Chondrocyte (in vitro differentiated cells): ENCODE measurements around the gene TMX1. TPM values are rescaled to one million over a fixed set of nuclear protein-coding genes. Genes with fewer than 3 reads are reported as not detected.

Experiments
- DNase-seq: peaks from one replicate; pipeline ENCODE4 v3.0.0; 2021; ENCODE audit warnings: mixed read lengths, low spot score
- H3K27ac Mint-ChIP-seq: one replicate; pipeline ENCODE4 v1.8.0; 2021; ENCODE audit warnings: mild to moderate bottlenecking, moderate library complexity, mixed read lengths; ENCODE audit not compliant: unreplicated experiment
- H3K27me3 Mint-ChIP-seq: 2 replicates; pipeline ENCODE4 v1.8.0; 2021; ENCODE audit warnings: low read depth, mixed read lengths
- H3K36me3 Mint-ChIP-seq: 2 replicates; pipeline ENCODE4 v1.8.0; 2021; ENCODE audit warnings: low read depth, mixed read lengths
- H3K4me1 Mint-ChIP-seq: 2 replicates; pipeline ENCODE4 v1.8.0; 2021; ENCODE audit warnings: low read depth, mild to moderate bottlenecking, mixed read lengths
- H3K4me3 Mint-ChIP-seq: one replicate; pipeline ENCODE4 v1.8.0; 2021; ENCODE audit warnings: mild to moderate bottlenecking, moderate library complexity, mixed read lengths; ENCODE audit not compliant: unreplicated experiment
- H3K9me3 Mint-ChIP-seq: 2 replicates; pipeline ENCODE4 v1.8.0; 2021; ENCODE audit warnings: low read depth, mixed read lengths
- CTCF ChIP-seq: fragments of 200-600 bp; sonication (generic); IDR thresholded peaks from 2 replicates; pipeline ENCODE4 v1.5.0; 2021; ENCODE audit warnings: antibody characterized with exemption, mild to moderate bottlenecking, moderate library complexity
- total RNA-seq: library from RNA; stranded (reverse); gene quantifications from 3 replicates; pipeline ENCODE4 v1.2.1, GENCODE V29; 2021

The TMX1 gene
- total RNA-seq, 1 donor from 2014 or later, result 35.4 TPM

DNA sequence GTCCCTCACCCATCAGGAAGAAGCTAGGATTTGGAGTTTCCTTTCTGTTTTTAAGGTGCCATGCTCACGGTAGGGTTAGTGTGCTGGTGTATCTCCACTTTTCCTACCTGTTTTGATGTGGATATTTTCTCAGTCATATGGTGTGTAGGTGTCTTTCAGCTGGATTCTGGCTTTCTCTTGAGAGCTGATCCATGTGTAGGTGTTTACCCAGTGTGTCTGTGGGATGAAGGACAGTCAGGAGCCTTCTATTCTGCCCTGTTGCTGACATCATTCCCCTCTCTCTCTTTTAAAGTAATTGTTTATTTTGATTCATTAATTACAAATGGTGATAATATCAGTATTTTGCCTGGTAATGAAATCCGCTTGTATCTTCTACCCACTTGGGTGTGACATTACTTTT lies 22.8 kb downstream of the TMX1 start:
- DNase-seq, result no peak
- Mint-ChIP-seq H3K4me1 (no peaks in the 10 kb centered on the region), H3K27ac (no peak overlapping the region), H3K4me3 (no peak overlapping the region), H3K9me3 (peaks cover 11% of the 10 kb centered on the region), H3K27me3 (no peaks in the 10 kb centered on the region), H3K36me3 (peaks cover 9% of the 10 kb centered on the region)
- TF ChIP-seq CTCF, result no peak

GRCh38 chr14:51269634-51270033 lies 29.6 kb downstream of the TMX1 start:
- H3K4me3 Mint-ChIP-seq, result no peak overlapping the region
- no peaks in the 10 kb centered on the region for H3K9me3 Mint-ChIP-seq

DNA sequence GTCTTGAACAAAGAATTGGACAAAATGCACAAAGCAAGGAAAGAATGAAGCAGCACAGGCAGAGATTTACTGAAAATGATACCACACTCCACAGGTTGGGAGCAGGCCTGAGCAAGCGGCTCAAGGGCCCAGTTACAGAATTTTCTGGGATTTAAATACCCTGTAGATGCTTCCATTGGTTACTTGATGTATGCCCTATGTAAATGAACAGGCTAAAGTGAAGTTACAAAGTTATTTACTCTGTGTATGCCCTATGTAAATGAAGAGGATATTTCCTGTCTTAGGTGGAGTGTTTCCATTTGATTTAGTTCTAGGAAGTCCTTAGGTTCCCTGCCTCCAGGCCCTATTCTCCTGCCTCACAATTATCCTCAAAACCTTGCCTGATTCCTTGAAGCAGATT lies 36.6 kb downstream of the TMX1 start:
- H3K9me3 Mint-ChIP-seq, result no peaks in the 10 kb centered on the region
- H3K4me3 Mint-ChIP-seq, result no peak overlapping the region
- no peaks in the 10 kb centered on the region for H3K36me3 Mint-ChIP-seq
- H3K27me3 Mint-ChIP-seq, result no peaks in the 10 kb centered on the region
- H3K27ac Mint-ChIP-seq, result no peak overlapping the region
- no peak for TF ChIP-seq CTCF
- no peaks in the 10 kb centered on the region for H3K4me1 Mint-ChIP-seq
- no peak for DNase-seq

More at GRCh38 chr14:51269634-51270033, 29.6 kb downstream of the TMX1 start:
- peaks cover 6% of the 10 kb centered on the region for H3K4me1 Mint-ChIP-seq
- no peaks in the 10 kb centered on the region for H3K36me3 Mint-ChIP-seq
- H3K27me3 Mint-ChIP-seq, result no peaks in the 10 kb centered on the region
- H3K27ac Mint-ChIP-seq, result no peak overlapping the region
- no peak for DNase-seq
- no peak for TF ChIP-seq CTCF

- Mint-ChIP-seq H3K9me3 (no peaks in the 10 kb centered on the region), H3K36me3 (no peaks in the 10 kb centered on the region), H3K4me3 (no peak overlapping the region), H3K27ac (no peak overlapping the region), H3K27me3 (no peaks in the 10 kb centered on the region), H3K4me1 (no peaks in the 10 kb centered on the region)
- no peak for TF ChIP-seq CTCF
- no peak for DNase-seq
Measured at GRCh38 chr14:51277753-51278415, 37.8 kb downstream of the TMX1 start.

DNA sequence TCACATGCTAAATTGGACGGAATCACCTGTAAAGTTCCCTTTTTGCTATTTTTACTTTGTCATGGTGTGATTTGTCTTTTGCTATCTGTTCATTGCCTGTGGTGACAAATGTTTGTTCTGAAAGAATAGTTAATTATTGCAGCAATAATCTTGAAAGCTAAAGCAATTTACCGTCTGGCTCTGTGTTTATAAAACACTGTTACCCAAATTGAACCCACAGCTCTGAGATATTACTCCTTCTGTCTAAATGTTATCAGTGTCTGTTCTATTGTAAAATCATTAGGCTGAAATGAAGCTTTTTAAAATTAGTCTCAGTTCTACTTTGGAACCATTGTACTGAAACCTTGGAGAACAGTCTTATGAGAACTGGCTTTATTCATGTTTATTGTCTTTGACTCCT lies 42.5 kb downstream of the TMX1 start:
- Mint-ChIP-seq H3K27ac (no peak overlapping the region), H3K4me3 (no peak overlapping the region)

More for the DNA sequence above, 42.5 kb downstream of the TMX1 start:
- Mint-ChIP-seq H3K9me3 (no peaks in the 10 kb centered on the region), H3K4me1 (peaks cover 14% of the 10 kb centered on the region), H3K27me3 (no peaks in the 10 kb centered on the region), H3K36me3 (no peaks in the 10 kb centered on the region)
- no peak for DNase-seq
- no peak for TF ChIP-seq CTCF
